Measurements from ENCODE around the gene KANSL2. TPM values are rescaled to one million over a fixed set of nuclear protein-coding genes. Genes with fewer than 3 reads are reported as not detected.
A peak's percentile ranks its signal among the peaks of the same experiment; 100 is the strongest.
"Not testable (repeated sequence)": the region's sequence is repeated elsewhere in the genome, so short reads cannot be mapped to it uniquely, and the experiment has no call there.

Gene KANSL2
- total RNA-seq, 2 donors from 2014 or later, result 18.4 to 25.9 TPM

GRCh38 chr12:48686615-48687334, 4.7 kb upstream of the KANSL2 start:
- intact Hi-C loops (cut with DNase I), result no loop called here
- ATAC-seq (no peak), DNase-seq (no peak)

GRCh38 chr12:48686037-48686595, 4.1 kb upstream of the KANSL2 start:
- ATAC-seq (no peak), DNase-seq (no peak)
- intact Hi-C loops (cut with DNase I), result no loop called here

DNA sequence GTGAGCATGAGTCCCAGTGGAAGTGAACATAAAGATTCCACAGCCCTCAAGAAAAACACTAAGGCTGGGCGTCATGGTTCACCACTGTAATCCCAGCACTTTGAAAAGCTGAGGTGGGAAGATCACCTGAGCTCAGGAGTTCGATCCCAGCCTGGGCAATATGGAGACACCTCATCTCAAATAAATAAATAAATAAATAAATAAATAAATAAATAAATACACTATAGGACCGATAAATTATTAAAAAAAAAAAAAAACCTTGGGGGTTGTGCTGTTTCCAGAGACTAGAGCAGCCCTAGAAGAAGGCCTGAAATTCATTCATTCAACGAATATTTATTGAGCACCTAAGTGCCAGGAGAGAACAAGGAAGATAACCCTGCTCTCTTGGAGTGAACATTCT, 1.5 kb upstream of the KANSL2 start:
- DNase-seq (no peak), ATAC-seq (no peak)
- intact Hi-C loops (cut with DNase I), result no loop called here

GRCh38 chr12:48682927-48683326, 889 bp upstream of the KANSL2 start:
- ATAC-seq (no peak), DNase-seq (no peak)
- intact Hi-C loops (cut with DNase I), result no loop called here

DNA sequence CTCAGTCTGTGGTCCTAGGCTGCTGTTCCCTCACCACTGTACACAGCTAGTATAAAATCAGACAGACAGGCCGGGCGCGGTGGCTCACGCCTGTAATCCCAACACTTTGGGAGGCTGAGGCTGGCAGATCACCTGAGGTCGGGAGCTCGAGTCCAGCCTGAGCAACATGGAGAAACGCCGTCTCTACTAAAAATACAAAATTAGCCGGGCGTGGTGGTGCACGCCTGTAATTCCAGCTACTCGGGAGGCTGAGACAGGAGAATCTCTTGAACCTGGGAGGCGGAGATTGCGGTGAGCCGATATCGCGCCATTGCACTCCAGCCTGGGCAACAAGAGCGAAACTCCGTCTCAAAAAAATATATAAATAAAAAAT, 481 bp upstream of the KANSL2 start:
- DNase-seq; intact Hi-C loops (cut with DNase I); ATAC-seq: not testable (repeated sequence)

DNA sequence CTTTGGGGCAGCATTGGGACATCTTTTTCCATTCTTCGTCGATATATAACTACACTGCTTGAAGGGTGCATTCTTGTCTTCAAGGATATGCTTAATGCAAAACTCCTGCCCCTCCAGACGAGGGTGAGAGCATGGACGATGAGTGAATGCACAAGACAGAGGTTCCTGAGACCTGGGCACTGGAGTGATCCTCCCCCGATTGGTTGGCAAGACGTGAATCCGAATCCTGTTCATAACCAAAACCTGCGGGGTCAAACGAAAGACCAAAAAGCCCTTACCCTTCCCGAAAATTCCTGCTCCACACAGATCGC, 684 bp downstream of the KANSL2 start:
- peak; percentile 1 to 4 for ATAC-seq
- intact Hi-C loops (cut with DNase I), result no loop called here
- DNase-seq, result no peak

DNA sequence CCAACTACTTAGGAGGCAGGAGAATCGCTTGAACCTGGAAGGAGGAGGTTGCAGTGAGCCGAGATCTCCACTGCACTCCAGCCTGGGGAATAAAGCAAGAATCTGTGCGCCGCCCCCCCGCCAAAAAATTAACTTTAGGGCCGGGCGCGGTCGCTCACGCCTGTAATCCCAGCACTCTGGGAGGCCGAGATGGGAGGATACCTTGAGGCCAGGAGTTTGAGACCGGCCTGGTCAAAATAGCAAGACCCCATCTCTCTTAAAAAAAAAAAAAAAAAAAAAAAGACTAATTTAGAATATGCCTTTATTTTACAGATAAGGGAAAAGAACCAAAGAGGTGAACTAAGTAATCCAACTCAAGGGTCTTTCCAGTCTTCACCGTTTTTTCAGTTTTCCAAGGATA, 1.2 kb downstream of the KANSL2 start:
- intact Hi-C loops (cut with DNase I), result no loop called here
- DNase-seq, result no peak
- no peak for ATAC-seq

DNA sequence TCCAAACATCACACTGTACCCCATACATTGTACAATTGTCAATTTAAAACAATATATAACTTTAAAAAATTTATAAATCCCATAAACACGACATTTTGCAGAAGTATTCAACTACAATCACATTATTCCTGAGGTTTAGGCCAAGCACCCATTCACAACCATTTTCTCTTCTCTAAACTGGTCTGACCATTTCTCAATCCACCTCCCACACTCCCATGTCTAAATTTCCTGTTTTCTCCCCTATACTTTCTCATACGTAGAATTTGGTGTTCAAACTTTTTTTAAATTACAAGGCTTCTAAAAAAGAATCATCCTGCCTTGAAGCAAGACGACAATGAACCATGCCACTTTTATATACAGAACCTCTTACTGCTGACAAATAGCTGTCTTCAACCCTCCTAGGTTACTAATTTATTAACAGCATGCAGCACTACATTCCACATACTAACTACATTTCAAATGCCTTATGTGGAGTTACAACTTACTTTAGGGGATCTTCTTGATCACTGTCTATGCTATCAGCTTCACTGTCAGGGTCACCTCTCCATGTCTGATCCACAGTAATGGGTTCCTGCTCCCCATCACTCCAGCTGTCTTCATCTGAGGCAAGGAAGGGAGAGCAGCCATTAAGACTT, 3.4 kb downstream of the KANSL2 start:
- ATAC-seq, result no peak
- intact Hi-C loops (cut with DNase I), result no loop called here
- no peak for DNase-seq

DNA sequence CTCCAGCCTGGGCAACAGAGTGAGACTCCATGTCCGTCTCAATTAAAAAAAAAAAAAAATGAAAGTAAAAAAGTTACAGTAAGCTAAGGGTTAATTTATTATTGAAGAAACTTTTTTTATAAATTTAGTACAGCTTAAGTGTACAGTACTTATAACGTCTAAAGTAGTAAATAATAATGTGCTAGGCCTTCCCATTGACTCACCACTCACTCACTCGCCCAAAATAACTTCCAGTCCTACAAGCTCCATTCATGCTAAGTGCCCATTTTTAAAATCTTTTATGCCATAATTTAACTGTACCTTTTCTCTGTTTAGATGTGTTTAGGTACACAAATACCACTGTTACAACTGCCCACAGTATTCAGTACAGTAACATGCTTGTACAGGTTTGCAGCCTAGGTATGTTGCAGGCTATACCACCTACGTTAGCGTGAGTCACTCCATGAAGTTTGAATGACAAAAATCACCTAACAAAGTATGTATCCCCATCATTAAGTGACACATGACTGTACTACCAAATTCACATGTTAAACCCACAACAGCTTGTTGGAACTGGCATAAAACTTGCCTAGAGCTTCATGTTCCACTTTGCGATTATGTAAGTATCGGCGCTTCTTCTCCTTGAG, 10.7 kb downstream of the KANSL2 start:
- DNase-seq (no peak), ATAC-seq (peak in 1 of 2 donors; percentile 73)
- intact Hi-C loops (cut with DNase I), result no loop called here

GRCh38 chr12:48668996-48669395, 13.0 kb downstream of the KANSL2 start:
- ATAC-seq (no peak), DNase-seq (no peak)
- intact Hi-C loops (cut with DNase I), result no loop called here

DNA sequence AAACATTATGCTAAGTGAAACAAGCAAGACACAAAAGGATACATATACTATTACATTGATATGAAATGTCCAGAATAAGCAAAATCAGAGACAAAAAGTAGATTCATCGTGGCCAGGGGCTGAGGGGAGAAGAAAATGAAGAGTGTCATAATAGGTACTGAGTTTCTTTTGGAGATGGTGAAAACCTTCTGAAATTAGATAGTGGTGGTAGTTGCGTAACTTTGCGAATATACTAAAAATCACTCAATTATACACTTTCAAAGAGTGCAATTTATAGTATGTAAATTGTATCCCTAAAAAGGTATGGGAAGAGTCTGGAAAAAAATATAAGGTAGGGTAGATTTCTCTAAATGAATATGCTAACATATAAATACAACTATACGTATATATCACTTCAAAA, 22.2 kb downstream of the KANSL2 start:
- intact Hi-C loops (cut with DNase I), result no loop called here
- ATAC-seq (no peak), DNase-seq (no peak)

DNA sequence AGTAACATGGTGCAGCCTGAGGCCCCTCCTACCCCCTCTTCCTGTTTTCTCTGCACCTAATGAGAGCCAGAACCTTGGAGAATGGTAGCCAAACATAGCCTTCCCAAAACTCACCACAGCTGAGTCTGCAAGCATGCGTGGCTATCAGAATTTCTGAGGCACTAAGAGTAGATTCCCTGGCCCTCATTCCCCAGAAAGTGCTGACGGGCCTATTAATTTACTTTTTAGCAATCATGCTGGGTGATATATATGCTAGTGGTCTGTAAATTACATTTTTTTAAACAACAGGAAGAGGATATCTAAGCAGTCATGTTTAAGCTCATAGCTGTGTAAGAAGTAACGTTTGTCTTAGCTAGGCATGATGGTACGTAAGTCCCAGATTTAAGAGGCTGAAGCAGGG, 30.4 kb downstream of the KANSL2 start:
- intact Hi-C loops (cut with DNase I), result no loop called here
- no peak for ATAC-seq

DNA sequence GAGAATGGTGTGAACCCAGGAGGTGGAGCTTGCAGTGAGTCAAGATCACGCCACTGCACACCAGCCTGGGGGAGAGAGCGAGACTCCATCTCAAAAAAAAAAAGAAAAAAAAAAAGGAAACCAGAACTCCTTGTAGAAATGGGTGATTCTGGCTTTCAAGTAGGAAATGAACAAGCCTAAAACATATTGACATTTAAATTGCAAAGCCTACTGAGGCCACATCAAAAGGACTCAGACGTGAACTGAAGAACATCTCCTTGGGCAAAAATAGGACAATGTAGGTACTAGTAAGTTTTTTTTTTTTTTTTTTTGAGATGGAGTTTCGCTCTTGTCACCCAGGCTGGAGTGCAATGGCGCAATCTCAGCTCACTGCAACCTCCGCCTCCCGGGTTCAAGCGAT, 36.7 kb downstream of the KANSL2 start:
- DNase-seq; ATAC-seq; intact Hi-C loops (cut with DNase I): not testable (repeated sequence)

More for the DNA sequence above, 30.4 kb downstream of the KANSL2 start:
- DNase-seq, result no peak

GRCh38 chr12:48643011-48643410, 39.0 kb downstream of the KANSL2 start:
- DNase-seq (no peak), ATAC-seq (no peak)
- intact Hi-C loops (cut with DNase I), result no loop called here

DNA sequence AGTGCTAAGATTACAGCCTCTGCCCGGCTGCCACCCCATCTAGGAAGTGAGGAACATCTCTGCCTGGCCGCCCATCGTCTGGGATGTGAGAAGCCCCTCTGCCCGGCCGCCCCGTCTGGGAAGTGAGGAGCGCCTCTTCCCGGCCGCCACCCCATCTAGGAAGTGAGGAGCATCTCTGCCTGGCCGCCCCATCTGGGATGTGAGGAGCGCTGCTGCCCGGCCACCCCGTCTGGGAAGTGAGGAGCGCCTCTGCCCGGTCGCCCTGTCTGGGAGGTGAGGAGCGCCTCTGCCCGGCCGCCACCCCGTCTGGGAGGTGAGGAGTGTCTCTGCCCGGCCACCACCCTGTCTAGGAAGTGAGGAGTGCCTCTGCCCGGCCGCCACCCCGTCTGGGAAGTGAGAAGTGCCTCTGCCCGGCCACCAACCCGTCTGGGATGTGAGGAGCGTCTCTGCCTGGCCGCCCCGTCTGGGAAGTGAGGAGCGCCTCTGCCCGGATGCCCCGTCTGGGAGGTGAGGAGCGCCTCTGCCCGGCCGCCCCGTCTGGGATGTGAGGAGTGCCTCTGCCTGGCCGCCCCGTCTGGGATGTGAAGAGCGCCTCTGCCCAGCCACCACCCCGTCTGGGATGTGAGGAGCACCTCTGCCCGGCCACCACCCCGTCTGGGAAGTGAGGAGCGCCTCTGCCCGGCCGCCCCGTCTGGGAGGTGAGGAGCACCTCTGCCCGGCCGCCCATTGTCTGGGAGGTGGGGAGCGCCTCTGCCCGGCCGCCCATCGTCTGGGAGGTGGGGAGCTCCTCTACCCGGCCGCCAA, 40.1 kb downstream of the KANSL2 start:
- DNase-seq; intact Hi-C loops (cut with DNase I); ATAC-seq: not testable (repeated sequence)

GRCh38 chr12:48640854-48641253, 41.2 kb downstream of the KANSL2 start:
- intact Hi-C loops (cut with DNase I), result no loop called here
- ATAC-seq (no peak), DNase-seq (no peak)

- no peak for ATAC-seq
- intact Hi-C loops (cut with DNase I), result no loop called here
- DNase-seq, result no peak
Observed at GRCh38 chr12:48640428-48640827, 41.6 kb downstream of the KANSL2 start.

- ATAC-seq (no peak), DNase-seq (no peak)
- intact Hi-C loops (cut with DNase I), result no loop called here
Observed at GRCh38 chr12:48631071-48631470, 51.0 kb downstream of the KANSL2 start.

GRCh38 chr12:48630346-48630745, 51.7 kb downstream of the KANSL2 start:
- intact Hi-C loops (cut with DNase I), result no loop called here
- no peak for DNase-seq
- ATAC-seq, result no peak

GRCh38 chr12:48629541-48629940, 52.5 kb downstream of the KANSL2 start:
- DNase-seq (no peak), ATAC-seq (no peak)
- intact Hi-C loops (cut with DNase I), result loop anchor here in 1 of 2 donors (10.0 kb wide), 1 partner anchor 545 kb away; no protein-coding TSS in a partner anchor
